ENCODE data around the gene CEACAM21. TPM values are rescaled to one million over a fixed set of nuclear protein-coding genes. Genes with fewer than 3 reads are reported as not detected.

Gene CEACAM21
- total and polyA plus RNA-seq, 2 donors from 2014 or later = 1.2 to 5.6 TPM

DNA sequence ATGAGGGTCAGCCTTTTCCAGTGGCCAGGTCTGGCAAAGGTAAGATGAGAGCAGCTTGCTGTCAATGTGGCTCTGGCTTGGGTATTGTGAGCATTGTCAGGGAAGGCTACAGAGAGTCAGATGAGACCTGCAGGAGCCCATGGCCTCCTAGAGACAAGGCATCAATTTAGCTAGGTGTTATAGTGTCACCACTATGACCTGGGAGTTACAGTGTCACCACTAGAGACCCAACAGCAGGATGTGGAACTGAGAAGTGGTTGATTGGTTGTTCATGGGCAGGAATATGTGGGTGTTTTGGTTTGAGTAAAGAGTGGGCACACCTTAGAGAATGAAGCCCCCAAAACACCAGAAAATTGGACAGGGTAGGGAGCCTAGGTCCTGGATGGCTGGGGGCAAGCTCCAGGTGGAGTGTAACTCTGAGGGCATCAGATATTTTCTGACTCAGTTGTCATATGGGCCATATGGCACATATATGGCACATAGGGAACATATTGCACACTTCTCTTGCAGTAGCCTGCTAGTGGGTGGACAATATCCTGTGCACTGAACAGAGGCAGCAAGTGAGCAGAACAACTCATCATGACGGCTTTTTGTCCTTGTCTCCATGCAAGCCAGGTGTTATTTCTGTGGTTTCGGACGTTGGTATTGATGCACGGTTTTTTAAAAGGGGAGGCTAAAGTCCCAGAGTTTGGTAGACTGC, 46.3 kb upstream of the CEACAM21 start:
- Histone ChIP-seq H3K4me1 (ENCODE audit: control insufficient read depth in 2 of 3, insufficient read depth in 2 of 3, low read depth in 1 of 3, low read length in 3 of 3) (peaks cover 0 to 4% (median 0%) of the 10 kb centered on the region in 3 donors), H3K9ac (ENCODE audit: low read length in 3 of 3) (no peak overlapping the region), H3K36me3 (ENCODE audit: control insufficient read depth in 2 of 3, insufficient read depth in 3 of 3, low read length in 3 of 3) (no peaks in the 10 kb centered on the region), H3K27ac (ENCODE audit: low read depth in 2 of 2, low read length in 2 of 2) (no peak overlapping the region), H3K4me3 (ENCODE audit: low read length in 3 of 3) (no peak overlapping the region), H3K27me3 (ENCODE audit: control insufficient read depth, insufficient read depth, low read length) (peaks cover 7% of the 10 kb centered on the region), H3K9me3 (ENCODE audit: control insufficient read depth in 2 of 3, insufficient read depth in 1 of 3, low read length in 3 of 3) (no peaks in the 10 kb centered on the region)
- DNase-seq (no peak), FAIRE-seq (no peak)
- intact Hi-C loops (cut with DNase I) = no loop called here
- TF ChIP-seq, protein P1, sequence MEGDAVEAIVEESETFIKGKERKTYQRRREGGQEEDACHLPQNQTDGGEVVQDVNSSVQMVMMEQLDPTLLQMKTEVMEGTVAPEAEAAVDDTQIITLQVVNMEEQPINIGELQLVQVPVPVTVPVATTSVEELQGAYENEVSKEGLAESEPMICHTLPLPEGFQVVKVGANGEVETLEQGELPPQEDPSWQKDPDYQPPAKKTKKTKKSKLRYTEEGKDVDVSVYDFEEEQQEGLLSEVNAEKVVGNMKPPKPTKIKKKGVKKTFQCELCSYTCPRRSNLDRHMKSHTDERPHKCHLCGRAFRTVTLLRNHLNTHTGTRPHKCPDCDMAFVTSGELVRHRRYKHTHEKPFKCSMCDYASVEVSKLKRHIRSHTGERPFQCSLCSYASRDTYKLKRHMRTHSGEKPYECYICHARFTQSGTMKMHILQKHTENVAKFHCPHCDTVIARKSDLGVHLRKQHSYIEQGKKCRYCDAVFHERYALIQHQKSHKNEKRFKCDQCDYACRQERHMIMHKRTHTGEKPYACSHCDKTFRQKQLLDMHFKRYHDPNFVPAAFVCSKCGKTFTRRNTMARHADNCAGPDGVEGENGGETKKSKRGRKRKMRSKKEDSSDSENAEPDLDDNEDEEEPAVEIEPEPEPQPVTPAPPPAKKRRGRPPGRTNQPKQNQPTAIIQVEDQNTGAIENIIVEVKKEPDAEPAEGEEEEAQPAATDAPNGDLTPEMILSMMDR (IDR thresholded peaks at IDR 0.05; ENCODE audit: borderline replicate concordance, extremely low read depth, insufficient read depth) = no peak

DNA sequence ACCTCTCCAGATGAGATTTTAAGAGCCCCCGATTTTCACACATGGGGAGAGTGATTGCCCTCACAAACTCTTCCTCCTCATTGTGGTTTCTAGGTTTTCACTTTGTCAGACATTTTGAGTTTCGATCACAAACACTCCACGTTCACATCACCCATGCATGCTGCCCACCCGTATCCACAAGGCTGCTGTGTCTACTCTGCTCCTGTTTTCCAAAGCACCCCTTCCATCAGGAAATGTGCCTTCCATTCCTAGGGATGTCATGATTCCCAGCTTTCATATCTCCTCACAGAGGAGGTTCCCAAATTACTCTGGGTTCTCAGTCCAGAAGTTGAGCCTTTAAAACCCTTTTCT, 45.8 kb upstream of the CEACAM21 start:
- H3K4me1 ChIP-seq (ENCODE audit: control insufficient read depth in 2 of 3, insufficient read depth in 2 of 3, low read depth in 1 of 3, low read length in 3 of 3) = peaks cover 0 to 4% (median 0%) of the 10 kb centered on the region in 3 donors
- H3K4me3 ChIP-seq (ENCODE audit: low read length in 3 of 3) = no peak overlapping the region
- peaks cover 3% of the 10 kb centered on the region for H3K27me3 ChIP-seq (ENCODE audit: control insufficient read depth, insufficient read depth, low read length)
- DNase-seq (no peak), FAIRE-seq (no peak)
- no peak overlapping the region for H3K9ac ChIP-seq (ENCODE audit: low read length in 3 of 3)
- peak overlapping the region in 1 of 2 donors; percentile 88 for H3K27ac ChIP-seq (ENCODE audit: low read depth in 2 of 2, low read length in 2 of 2)
- no peaks in the 10 kb centered on the region for H3K36me3 ChIP-seq (ENCODE audit: control insufficient read depth in 2 of 3, insufficient read depth in 3 of 3, low read length in 3 of 3)
- no peaks in the 10 kb centered on the region for H3K9me3 ChIP-seq (ENCODE audit: control insufficient read depth in 2 of 3, insufficient read depth in 1 of 3, low read length in 3 of 3)
- TF ChIP-seq, protein P1 (IDR thresholded peaks at IDR 0.05; ENCODE audit: borderline replicate concordance, extremely low read depth, insufficient read depth) = no peak
- intact Hi-C loops (cut with DNase I) = no loop called here

DNA sequence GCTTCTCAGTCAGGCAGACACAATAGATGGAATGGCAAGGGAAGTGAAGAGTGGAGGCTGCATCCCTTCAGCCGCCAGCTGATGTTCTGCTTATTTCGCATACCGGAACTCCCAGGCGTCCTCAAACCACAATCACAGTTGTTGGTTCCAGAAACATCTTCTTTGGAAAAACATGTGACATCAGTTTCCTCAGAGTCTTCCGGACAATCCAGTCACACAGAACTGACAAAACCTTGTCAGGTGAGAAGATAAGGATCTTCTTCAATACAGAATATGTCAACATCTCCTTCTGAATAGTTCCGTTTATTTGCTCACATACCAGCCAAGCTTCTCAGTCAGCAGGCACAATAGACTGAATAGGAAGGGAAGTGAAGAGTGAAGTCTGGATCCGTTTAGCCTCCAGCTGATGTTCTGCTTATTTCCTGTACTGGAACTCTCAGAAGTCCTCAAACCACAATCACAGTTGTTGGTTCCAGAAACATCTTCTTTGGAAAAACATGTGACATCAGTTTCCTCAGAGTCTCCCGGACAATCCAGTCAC, 45.1 kb upstream of the CEACAM21 start:
- intact Hi-C loops (cut with DNase I) = no loop called here
- no peaks in the 10 kb centered on the region for H3K9me3 ChIP-seq (ENCODE audit: control insufficient read depth in 2 of 3, insufficient read depth in 1 of 3, low read length in 3 of 3)
- no peaks in the 10 kb centered on the region for H3K36me3 ChIP-seq (ENCODE audit: control insufficient read depth in 2 of 3, insufficient read depth in 3 of 3, low read length in 3 of 3)
- no peak for FAIRE-seq
- no peaks in the 10 kb centered on the region for H3K27me3 ChIP-seq (ENCODE audit: control insufficient read depth, insufficient read depth, low read length)
- H3K4me1 ChIP-seq (ENCODE audit: control insufficient read depth in 2 of 3, insufficient read depth in 2 of 3, low read depth in 1 of 3, low read length in 3 of 3) = peaks cover 0 to 4% (median 0%) of the 10 kb centered on the region in 3 donors
- TF ChIP-seq, protein P1 (IDR thresholded peaks at IDR 0.05; ENCODE audit: borderline replicate concordance, extremely low read depth, insufficient read depth) = no peak
- no peak overlapping the region for H3K9ac ChIP-seq (ENCODE audit: low read length in 3 of 3)
- peak overlapping the region; percentile 88 for H3K27ac ChIP-seq (ENCODE audit: low read depth in 2 of 2, low read length in 2 of 2)
- H3K4me3 ChIP-seq (ENCODE audit: low read length in 3 of 3) = peak overlapping the region in 1 of 3 donors; percentile 25
- DNase-seq = peak in 1 of 5 donors; percentile 13

Measured in kidney (tissue), 14 donors.